Muscle layer of duodenum (tissue), 2 donors: ENCODE data around the gene NAALADL2.

Experiments
- H3K27ac ChIP-seq: one replicate; pipeline ENCODE4 v1.7.0; 2013; ENCODE audit warnings: mild to moderate bottlenecking, low read length
- H3K27me3 ChIP-seq: one replicate; pipeline ENCODE4 v1.7.0; 2013; ENCODE audit warnings: low read depth, mild to moderate bottlenecking, control low read depth, low read length
- H3K36me3 ChIP-seq, 2 donors: one replicate each; pipeline ENCODE4 v1.7.0; 2013; ENCODE audit warnings: low read length in 2 of 2, control low read depth in 1 of 2, mild to moderate bottlenecking in 1 of 2; ENCODE audit not compliant: insufficient read depth in 2 of 2, control insufficient read depth in 1 of 2
- H3K4me1 ChIP-seq, 2 donors: one replicate each; pipeline ENCODE4 v1.7.0; 2013; ENCODE audit warnings: low read length in 2 of 2, mild to moderate bottlenecking in 2 of 2, control low read depth in 1 of 2, moderate library complexity in 1 of 2; ENCODE audit not compliant: insufficient read depth in 2 of 2, control insufficient read depth in 1 of 2
- H3K4me3 ChIP-seq, 2 donors: one replicate each; pipeline ENCODE4 v1.7.0; 2013; ENCODE audit warnings: low read length in 2 of 2, low read depth in 1 of 2, mild to moderate bottlenecking in 1 of 2
- H3K9me3 ChIP-seq, 2 donors: one replicate each; pipeline ENCODE4 v1.7.0; 2013; ENCODE audit warnings: low read length in 2 of 2, control low read depth in 1 of 2, mild to moderate bottlenecking in 1 of 2; ENCODE audit not compliant: control insufficient read depth in 1 of 2
- donor health status: healthy.

NAALADL2 gene

GRCh38 chr3:175476489-175476888 is 617.4 kb downstream of the NAALADL2 start:
- Histone ChIP-seq H3K27ac (no peak overlapping the region), H3K4me3 (no peak overlapping the region)

GRCh38 chr3:175477651-175478224 is 618.6 kb downstream of the NAALADL2 start:
- Histone ChIP-seq H3K4me1 (no peaks in the 10 kb centered on the region), H3K27me3 (no peaks in the 10 kb centered on the region), H3K36me3 (no peaks in the 10 kb centered on the region), H3K27ac (no peak overlapping the region), H3K4me3 (no peak overlapping the region), H3K9me3 (no peaks in the 10 kb centered on the region)

More at GRCh38 chr3:175476489-175476888, 617.4 kb downstream of the NAALADL2 start:
- no peaks in the 10 kb centered on the region for H3K27me3 ChIP-seq
- no peaks in the 10 kb centered on the region for H3K9me3 ChIP-seq
- H3K36me3 ChIP-seq = no peaks in the 10 kb centered on the region
- no peaks in the 10 kb centered on the region for H3K4me1 ChIP-seq

GRCh38 chr3:175478301-175478700 is 619.2 kb downstream of the NAALADL2 start:
- no peaks in the 10 kb centered on the region for H3K4me1 ChIP-seq
- H3K4me3 ChIP-seq = no peak overlapping the region
- H3K27me3 ChIP-seq = no peaks in the 10 kb centered on the region
- no peaks in the 10 kb centered on the region for H3K9me3 ChIP-seq
- H3K27ac ChIP-seq = no peak overlapping the region
- H3K36me3 ChIP-seq = no peaks in the 10 kb centered on the region

GRCh38 chr3:175479175-175479574 is 620.0 kb downstream of the NAALADL2 start:
- Histone ChIP-seq H3K4me1 (no peaks in the 10 kb centered on the region), H3K27me3 (no peaks in the 10 kb centered on the region), H3K27ac (no peak overlapping the region), H3K4me3 (no peak overlapping the region), H3K9me3 (no peaks in the 10 kb centered on the region), H3K36me3 (no peaks in the 10 kb centered on the region)

GRCh38 chr3:175479800-175480199 is 620.7 kb downstream of the NAALADL2 start:
- no peak overlapping the region for H3K27ac ChIP-seq

GRCh38 chr3:175484666-175485065 is 625.5 kb downstream of the NAALADL2 start:
- Histone ChIP-seq H3K4me1 (no peaks in the 10 kb centered on the region), H3K36me3 (no peaks in the 10 kb centered on the region), H3K9me3 (no peaks in the 10 kb centered on the region), H3K27me3 (no peaks in the 10 kb centered on the region), H3K4me3 (no peak overlapping the region), H3K27ac (no peak overlapping the region)

More at GRCh38 chr3:175479800-175480199, 620.7 kb downstream of the NAALADL2 start:
- Histone ChIP-seq H3K36me3 (no peaks in the 10 kb centered on the region), H3K9me3 (no peaks in the 10 kb centered on the region), H3K4me3 (no peak overlapping the region), H3K4me1 (no peaks in the 10 kb centered on the region), H3K27me3 (no peaks in the 10 kb centered on the region)

- Histone ChIP-seq H3K4me3 (no peak overlapping the region), H3K9me3 (no peaks in the 10 kb centered on the region), H3K36me3 (no peaks in the 10 kb centered on the region), H3K27me3 (no peaks in the 10 kb centered on the region), H3K27ac (no peak overlapping the region), H3K4me1 (no peaks in the 10 kb centered on the region)
Observed at GRCh38 chr3:175485436-175485835, 626.3 kb downstream of the NAALADL2 start.

- no peak overlapping the region for H3K27ac ChIP-seq
- no peaks in the 10 kb centered on the region for H3K36me3 ChIP-seq
- no peaks in the 10 kb centered on the region for H3K27me3 ChIP-seq
- H3K9me3 ChIP-seq = no peaks in the 10 kb centered on the region
- H3K4me3 ChIP-seq = no peak overlapping the region
- no peaks in the 10 kb centered on the region for H3K4me1 ChIP-seq
Observed at GRCh38 chr3:175486255-175486654, 627.1 kb downstream of the NAALADL2 start.

GRCh38 chr3:175489406-175489805 is 630.3 kb downstream of the NAALADL2 start:
- H3K36me3 ChIP-seq = no peaks in the 10 kb centered on the region
- H3K27ac ChIP-seq = no peak overlapping the region
- H3K9me3 ChIP-seq = no peaks in the 10 kb centered on the region
- H3K4me1 ChIP-seq = no peaks in the 10 kb centered on the region
- H3K4me3 ChIP-seq = no peak overlapping the region
- no peaks in the 10 kb centered on the region for H3K27me3 ChIP-seq

- Histone ChIP-seq H3K27ac (no peak overlapping the region), H3K9me3 (no peaks in the 10 kb centered on the region), H3K4me3 (no peak overlapping the region), H3K27me3 (no peaks in the 10 kb centered on the region), H3K36me3 (no peaks in the 10 kb centered on the region), H3K4me1 (no peaks in the 10 kb centered on the region)
Observed at GRCh38 chr3:175493301-175493700, 634.2 kb downstream of the NAALADL2 start.

GRCh38 chr3:175495331-175495730 is 636.2 kb downstream of the NAALADL2 start:
- Histone ChIP-seq H3K9me3 (no peaks in the 10 kb centered on the region), H3K4me3 (no peak overlapping the region), H3K27me3 (no peaks in the 10 kb centered on the region), H3K36me3 (no peaks in the 10 kb centered on the region), H3K4me1 (no peaks in the 10 kb centered on the region), H3K27ac (no peak overlapping the region)

- H3K9me3 ChIP-seq = no peaks in the 10 kb centered on the region
Observed at GRCh38 chr3:175502155-175502554, 643.0 kb downstream of the NAALADL2 start.

More at GRCh38 chr3:175502155-175502554, 643.0 kb downstream of the NAALADL2 start:
- no peaks in the 10 kb centered on the region for H3K36me3 ChIP-seq
- H3K4me1 ChIP-seq = no peaks in the 10 kb centered on the region
- H3K27me3 ChIP-seq = no peaks in the 10 kb centered on the region
- H3K4me3 ChIP-seq = no peak overlapping the region
- no peak overlapping the region for H3K27ac ChIP-seq
